HG03575 (cell line): ENCODE measurements around the gene THSD7B.

Source experiments
- ATAC-seq: cut with Tn5 transposase; IDR thresholded peaks from one replicate; pipeline ENCODE4 v1.9.1; 2021; ENCODE audit not compliant: unreplicated experiment, insufficient number of reproducible peaks, low FRiP score; ENCODE audit errors: extremely low read depth

THSD7B gene

DNA sequence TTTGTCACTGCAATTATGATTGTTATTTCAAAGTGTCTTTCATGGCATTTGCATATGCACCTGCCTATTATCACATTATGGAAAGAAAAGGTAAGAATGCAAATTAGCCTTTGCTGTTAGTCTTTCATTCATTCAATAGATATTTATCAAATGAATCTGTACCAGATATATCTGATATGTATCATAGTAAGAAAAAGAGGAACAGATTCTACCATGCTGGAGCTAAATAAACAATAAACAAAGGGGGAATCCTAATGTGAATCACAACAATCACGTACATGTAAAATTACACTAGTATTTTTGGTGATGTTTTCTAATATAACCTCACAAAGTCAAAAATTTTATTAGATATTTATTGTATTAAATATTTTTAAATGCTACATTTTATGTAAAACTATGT lies 446.4 kb downstream of the THSD7B start:
- no peak for ATAC-seq

- ATAC-seq = no peak
Observed at GRCh38 chr2:137220438-137220993, 455.2 kb downstream of the THSD7B start.

GRCh38 chr2:137221797-137222492 lies 456.6 kb downstream of the THSD7B start:
- no peak for ATAC-seq

- no peak for ATAC-seq
Observed at GRCh38 chr2:137223722-137224121, 458.4 kb downstream of the THSD7B start.

DNA sequence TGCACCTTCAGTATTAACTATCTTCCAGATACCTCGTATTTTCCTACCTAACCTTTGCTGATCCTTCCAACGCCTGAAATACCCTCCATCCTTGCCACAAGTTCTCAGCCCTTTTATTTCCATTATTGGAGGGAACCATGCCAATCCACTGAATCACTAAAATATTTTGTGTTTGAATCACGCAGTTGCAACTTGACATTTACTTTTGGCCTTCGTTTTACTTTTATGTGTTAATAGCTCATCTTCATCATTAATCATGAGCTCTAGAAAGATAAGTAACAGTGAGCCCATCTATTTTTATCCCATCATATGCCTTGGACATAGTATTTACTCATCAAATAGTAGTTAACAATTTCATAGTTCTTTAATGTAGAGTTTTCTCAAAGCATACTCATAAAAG lies 463.2 kb downstream of the THSD7B start:
- no peak for ATAC-seq

DNA sequence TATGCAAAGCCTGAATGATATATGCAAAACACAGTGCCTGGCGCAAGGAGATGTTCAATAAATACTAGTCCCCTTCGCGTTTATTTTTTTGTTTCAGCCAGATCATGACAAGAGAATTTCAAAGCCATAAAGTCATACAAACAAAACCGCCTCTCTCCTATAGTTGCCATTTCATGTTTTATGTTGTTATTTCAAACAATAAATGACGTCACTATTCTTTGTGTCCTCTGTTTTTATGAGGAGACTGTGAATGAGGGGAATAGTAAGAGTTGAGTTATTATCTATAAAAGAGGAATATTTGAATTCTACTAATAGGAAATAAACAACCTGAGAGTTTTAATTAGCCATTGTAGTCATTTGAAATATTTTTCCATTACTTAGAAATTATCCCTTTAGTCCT lies 464.5 kb downstream of the THSD7B start:
- ATAC-seq = no peak

DNA sequence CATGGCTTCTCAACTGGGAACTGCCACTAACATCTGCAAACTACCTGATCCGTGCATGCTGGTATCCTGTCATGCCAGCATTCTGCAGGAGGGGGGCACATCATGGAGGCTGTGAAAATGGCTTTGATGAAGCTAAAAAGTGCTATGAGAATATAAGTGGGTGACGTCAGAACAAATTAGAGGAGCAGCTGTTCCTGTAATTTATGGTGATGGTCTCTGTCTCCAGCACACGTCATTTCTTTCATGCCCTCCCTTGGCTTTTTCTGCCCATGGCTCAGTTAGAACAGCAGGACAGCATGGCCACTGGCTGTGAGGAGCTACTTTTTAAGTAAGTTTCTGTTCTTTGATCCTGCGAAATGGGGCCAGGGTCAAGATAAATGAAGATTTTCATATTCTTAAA lies 466.3 kb downstream of the THSD7B start:
- no peak for ATAC-seq

- no peak for ATAC-seq
Observed at GRCh38 chr2:137232076-137232475, 466.7 kb downstream of the THSD7B start.

DNA sequence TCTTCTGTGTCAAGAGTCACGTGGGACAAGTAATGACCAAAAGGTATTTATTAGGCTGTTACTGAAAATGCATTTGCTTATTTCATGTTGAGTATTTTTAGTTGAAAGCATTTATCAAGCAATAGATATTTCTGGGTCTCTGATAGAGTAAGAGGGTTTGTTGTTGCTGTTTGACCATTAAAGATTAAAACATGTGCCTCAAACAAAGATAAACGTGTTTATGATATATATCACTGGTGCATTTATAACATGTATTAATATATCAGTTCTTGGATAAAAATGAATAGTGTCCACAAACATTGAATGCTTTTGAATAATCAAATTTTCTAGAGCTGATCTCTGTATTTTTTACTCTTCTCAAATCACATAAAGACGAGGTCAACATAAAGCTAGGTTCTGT lies 467.7 kb downstream of the THSD7B start:
- no peak for ATAC-seq

DNA sequence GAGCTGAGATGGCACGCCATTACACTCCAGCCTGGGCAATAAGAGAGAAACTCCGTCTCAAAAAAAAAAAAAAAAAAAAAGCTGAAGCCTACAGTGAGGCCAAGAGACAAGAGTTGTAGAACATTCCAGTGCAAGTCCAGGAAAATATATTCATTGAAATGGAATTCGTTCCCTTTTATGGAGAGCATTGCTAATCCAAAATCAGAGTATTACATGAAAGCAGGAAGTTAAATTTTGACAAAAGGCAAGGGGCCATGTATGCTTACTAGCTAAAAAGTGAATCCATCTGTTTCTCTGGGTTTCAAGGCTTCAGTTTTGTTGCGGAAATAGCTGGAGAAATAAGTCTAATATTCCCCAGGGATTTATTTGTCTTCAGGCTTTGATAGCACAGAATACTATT lies 471.7 kb downstream of the THSD7B start:
- ATAC-seq = no peak

- ATAC-seq = no peak
Observed at GRCh38 chr2:137238065-137238464, 472.7 kb downstream of the THSD7B start.

GRCh38 chr2:137249463-137250130 lies 484.3 kb downstream of the THSD7B start:
- no peak for ATAC-seq

DNA sequence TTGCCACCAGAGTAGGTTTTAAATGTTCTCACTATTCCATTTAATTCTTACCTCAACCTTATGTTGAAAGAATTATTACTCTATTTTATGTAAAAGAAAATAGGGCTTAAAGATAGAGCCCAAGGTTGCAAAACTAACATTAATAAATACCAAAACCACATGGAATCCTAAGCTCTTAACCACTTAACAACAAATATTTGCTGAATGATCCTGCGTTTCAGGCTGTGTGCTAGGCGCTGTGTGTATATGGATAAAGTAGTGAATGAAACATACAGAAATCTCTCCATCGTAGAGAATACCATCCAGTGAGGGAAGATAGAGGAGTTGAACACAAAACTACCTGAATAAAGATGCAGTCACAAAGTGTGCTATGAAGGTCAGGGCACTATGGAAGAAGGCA lies 485.1 kb downstream of the THSD7B start:
- no peak for ATAC-seq

GRCh38 chr2:137251045-137251444 lies 485.7 kb downstream of the THSD7B start:
- no peak for ATAC-seq

GRCh38 chr2:137252934-137253333 lies 487.6 kb downstream of the THSD7B start:
- no peak for ATAC-seq

GRCh38 chr2:137254052-137254451 lies 488.7 kb downstream of the THSD7B start:
- ATAC-seq = no peak

DNA sequence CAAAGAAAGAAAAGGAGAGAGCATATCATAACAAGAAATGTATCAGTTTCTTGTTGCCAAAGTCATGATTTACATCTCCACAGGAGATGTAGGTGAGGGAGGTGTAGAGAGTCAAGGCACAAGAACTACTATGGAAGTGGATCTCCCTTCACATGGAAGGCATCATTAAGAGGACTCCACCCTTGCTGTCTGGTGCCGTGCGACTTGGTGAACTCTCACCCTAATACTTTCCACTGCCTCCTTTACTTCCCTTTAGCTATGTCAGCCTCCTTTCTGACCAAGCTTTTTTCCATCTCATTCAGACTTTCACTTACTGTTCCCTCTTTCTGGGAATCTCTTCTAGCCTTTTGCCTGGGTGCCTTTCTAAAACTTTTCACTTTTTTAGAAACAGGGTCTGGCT lies 490.0 kb downstream of the THSD7B start:
- ATAC-seq = no peak

DNA sequence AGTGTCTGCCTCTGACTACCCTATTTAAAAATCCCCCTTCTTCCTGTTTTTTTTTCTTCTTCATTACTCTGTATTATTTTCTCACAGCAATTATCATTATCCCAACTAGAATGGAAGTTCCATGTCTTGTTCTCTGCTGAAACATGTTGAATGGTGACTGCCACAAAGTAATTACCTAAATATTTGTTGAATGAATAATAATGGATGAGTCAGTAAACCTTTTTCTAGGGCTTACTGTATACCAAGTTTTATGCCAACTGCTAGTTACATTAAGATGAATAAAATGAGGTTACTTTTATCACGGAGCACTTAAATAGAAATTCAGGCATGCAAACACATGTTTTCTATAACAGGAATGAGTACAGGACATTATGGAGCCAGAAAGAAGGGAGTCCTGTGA lies 490.6 kb downstream of the THSD7B start:
- no peak for ATAC-seq

DNA sequence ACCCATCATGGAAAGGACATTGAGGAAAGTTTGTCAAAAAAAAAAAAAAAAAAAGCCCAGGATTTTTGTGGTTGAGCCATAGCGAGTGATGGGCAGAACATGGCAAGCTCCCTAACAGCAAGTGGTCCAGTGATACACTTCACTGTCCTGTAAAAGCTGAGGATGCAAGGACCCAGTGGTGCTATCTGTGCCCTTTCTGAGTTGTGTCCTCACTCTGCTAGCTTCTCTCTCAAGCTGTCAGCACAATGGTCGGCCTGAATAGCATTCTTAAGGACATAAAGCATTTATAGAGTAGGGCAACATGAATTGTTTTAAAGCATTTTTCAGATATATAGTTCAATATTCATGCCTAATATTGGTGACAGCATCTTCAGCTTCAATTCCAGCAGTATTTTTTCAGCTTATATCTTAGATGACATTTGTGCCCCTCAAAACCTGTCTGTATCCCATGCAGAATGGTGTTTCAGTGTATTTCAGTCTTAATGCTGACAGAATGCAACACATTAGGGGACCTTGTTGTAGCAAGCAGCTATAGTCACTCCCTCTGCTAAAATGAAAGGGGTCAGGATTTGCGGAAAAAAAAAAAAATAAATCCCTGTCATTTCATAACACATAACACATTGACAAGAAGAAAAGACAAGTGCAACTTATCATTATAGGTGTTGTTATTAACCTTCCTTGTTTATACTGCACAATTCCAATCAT lies 496.7 kb downstream of the THSD7B start:
- no peak for ATAC-seq

DNA sequence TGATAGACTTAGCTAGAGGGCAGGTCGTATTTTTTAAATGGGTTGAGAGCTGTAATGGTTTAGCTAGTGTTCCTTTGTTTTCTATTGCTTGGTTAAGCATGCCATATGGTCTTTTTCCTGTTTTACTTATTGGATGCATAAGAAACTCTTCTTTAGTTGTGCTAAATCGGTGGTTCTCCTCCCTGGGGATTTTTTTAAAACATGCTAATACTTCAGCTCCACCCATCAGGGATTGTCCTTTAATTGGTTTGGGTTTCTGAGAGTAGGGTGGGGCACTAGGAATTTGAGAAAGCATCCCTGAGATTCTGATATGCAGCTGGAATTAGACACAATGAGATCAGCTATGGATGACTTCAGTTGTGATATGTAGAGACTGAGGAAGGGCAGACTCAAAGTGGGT lies 497.2 kb downstream of the THSD7B start:
- ATAC-seq = no peak
